ENCODE results near the gene SZRD1.

DNA sequence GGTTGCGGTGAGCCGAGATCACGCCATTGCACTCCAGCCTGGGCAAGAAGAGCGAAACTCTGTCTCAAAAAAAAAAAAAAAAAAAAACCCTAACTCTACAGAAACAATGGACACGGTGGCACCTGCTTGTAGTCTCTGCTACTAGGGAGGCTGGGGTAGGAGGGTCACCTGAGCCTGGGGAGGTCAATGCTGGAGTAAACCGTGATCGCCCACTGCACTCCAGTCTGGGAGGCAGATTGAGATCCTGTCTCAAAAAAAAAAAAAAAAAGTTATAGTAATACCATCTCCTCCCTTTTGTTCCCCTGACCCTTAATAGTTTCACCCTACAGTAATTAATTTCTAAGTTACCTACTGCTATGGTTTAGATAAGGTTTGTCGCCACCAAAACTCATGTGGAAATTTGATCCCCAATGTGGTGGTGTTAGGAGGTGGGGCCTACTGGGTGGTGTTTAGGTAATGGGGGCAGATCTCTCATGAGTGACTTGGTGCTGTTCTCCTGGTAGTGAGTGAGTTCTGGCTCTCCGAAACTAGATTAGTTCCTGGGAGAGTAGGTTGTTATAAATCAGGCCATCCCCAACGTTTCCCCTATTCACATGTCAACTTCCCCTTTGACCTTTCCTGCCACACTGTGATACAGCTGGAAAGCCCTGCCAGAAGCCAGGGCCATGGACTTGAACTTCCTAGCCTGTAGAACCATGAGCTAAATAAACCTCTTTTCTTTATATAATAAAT, 24.5 kb upstream of the SZRD1 start:
- no peak for TF ChIP-seq EZH2 (IDR thresholded peaks at IDR 0.05; ENCODE audit: insufficient read depth, poor library complexity, severe bottlenecking)
- no peak for TF ChIP-seq EZH2phosphoT487 (IDR thresholded peaks at IDR 0.05; ENCODE audit: insufficient read depth, low read depth)
